Glutamatergic neuron (in vitro differentiated cells): Measurements from ENCODE around the gene UBE4B. TPM values are rescaled to one million over a fixed set of nuclear protein-coding genes. Genes with fewer than 3 reads are reported as not detected.
A peak's percentile ranks its signal among the peaks of the same experiment; 100 is the strongest.

Source experiments
- DNase-seq: peaks from one replicate; pipeline ENCODE4 v3.0.0; 2022
- H3K27ac Mint-ChIP-seq: one replicate; pipeline ENCODE4 v1.8.0; 2020; ENCODE audit warnings: mild to moderate bottlenecking, mixed read lengths, inconsistent platforms; ENCODE audit not compliant: unreplicated experiment
- H3K27me3 Mint-ChIP-seq: one replicate; pipeline ENCODE4 v1.8.0; 2020; ENCODE audit warnings: mild to moderate bottlenecking, moderate library complexity, mixed read lengths, inconsistent platforms; ENCODE audit not compliant: unreplicated experiment
- H3K36me3 Mint-ChIP-seq: one replicate; pipeline ENCODE4 v1.8.0; 2020; ENCODE audit warnings: mild to moderate bottlenecking, mixed read lengths, inconsistent platforms; ENCODE audit not compliant: unreplicated experiment
- H3K4me1 Mint-ChIP-seq: one replicate; pipeline ENCODE4 v1.8.0; 2020; ENCODE audit warnings: mild to moderate bottlenecking, low read depth, mixed read lengths, inconsistent platforms; ENCODE audit not compliant: unreplicated experiment
- H3K4me3 Mint-ChIP-seq: one replicate; pipeline ENCODE4 v1.8.0; 2020; ENCODE audit warnings: mild to moderate bottlenecking, mixed read lengths, inconsistent platforms; ENCODE audit not compliant: unreplicated experiment
- H3K9me3 Mint-ChIP-seq: one replicate; pipeline ENCODE4 v1.8.0; 2020; ENCODE audit warnings: mild to moderate bottlenecking, moderate library complexity, mixed read lengths, inconsistent platforms; ENCODE audit not compliant: unreplicated experiment
- CTCF ChIP-seq: fragments of 200-600 bp; sonication (generic); IDR thresholded peaks from one replicate; pipeline ENCODE4 v1.5.0; 2021; ENCODE audit not compliant: partially characterized antibody, unreplicated experiment
- total RNA-seq: library from RNA; stranded (reverse); fragmentation: NEBNext Ultra II Directional; extraction: Animal tissue kit (Norgen Biotek cat#: 25700); gene quantifications from one replicate; pipeline ENCODE4 v1.2.1, GENCODE V29; 2021; ENCODE audit not compliant: unreplicated experiment

UBE4B gene
- total RNA-seq, 1 donor from 2014 or later = 94.1 TPM

GRCh38 chr1:10152709-10153284 lies 120.0 kb downstream of the UBE4B start:
- Mint-ChIP-seq H3K4me1 (peaks cover 4% of the 10 kb centered on the region), H3K27ac (no peak overlapping the region)

GRCh38 chr1:10155087-10155712 lies 122.4 kb downstream of the UBE4B start:
- H3K4me1 Mint-ChIP-seq = peaks cover 8% of the 10 kb centered on the region
- no peak for TF ChIP-seq CTCF
- H3K27ac Mint-ChIP-seq = peak overlapping the region; percentile 81

More at GRCh38 chr1:10152709-10153284, 120.0 kb downstream of the UBE4B start:
- no peak overlapping the region for H3K4me3 Mint-ChIP-seq
- H3K36me3 Mint-ChIP-seq = no peaks in the 10 kb centered on the region
- no peaks in the 10 kb centered on the region for H3K9me3 Mint-ChIP-seq
- peak; percentile 68 for DNase-seq
- TF ChIP-seq CTCF = peak; percentile 72
- no peaks in the 10 kb centered on the region for H3K27me3 Mint-ChIP-seq

GRCh38 chr1:10160173-10160572 lies 127.4 kb downstream of the UBE4B start:
- H3K27ac Mint-ChIP-seq = peak overlapping the region; percentile 95
- peaks cover 4% of the 10 kb centered on the region for H3K27me3 Mint-ChIP-seq
- no peak for TF ChIP-seq CTCF
- no peak overlapping the region for H3K4me3 Mint-ChIP-seq
- H3K9me3 Mint-ChIP-seq = peaks cover 7% of the 10 kb centered on the region
- H3K4me1 Mint-ChIP-seq = peaks cover 17% of the 10 kb centered on the region
- H3K36me3 Mint-ChIP-seq = no peaks in the 10 kb centered on the region
- DNase-seq = no peak

More at GRCh38 chr1:10155087-10155712, 122.4 kb downstream of the UBE4B start:
- Mint-ChIP-seq H3K36me3 (no peaks in the 10 kb centered on the region), H3K4me3 (no peak overlapping the region), H3K27me3 (no peaks in the 10 kb centered on the region), H3K9me3 (no peaks in the 10 kb centered on the region)
- no peak for DNase-seq

GRCh38 chr1:10160907-10161490 lies 128.2 kb downstream of the UBE4B start:
- peaks cover 16% of the 10 kb centered on the region for H3K4me1 Mint-ChIP-seq
- H3K9me3 Mint-ChIP-seq = peaks cover 7% of the 10 kb centered on the region
- TF ChIP-seq CTCF = no peak
- peak overlapping the region; percentile 39 for H3K4me3 Mint-ChIP-seq
- DNase-seq = peak; percentile 49
- peaks cover 6% of the 10 kb centered on the region for H3K27me3 Mint-ChIP-seq
- peak overlapping the region; percentile 95 for H3K27ac Mint-ChIP-seq
- no peaks in the 10 kb centered on the region for H3K36me3 Mint-ChIP-seq
